IMR-90 (cell line): ENCODE measurements around the gene IL23A. TPM values are rescaled to one million over a fixed set of nuclear protein-coding genes. Genes with fewer than 3 reads are reported as not detected.

ENCODE experiments used
- ATAC-seq: fragments of 200-7000 bp; cut with Tn5 transposase; 2 replicates; pipeline ENCODE4 v1.9.1; 2020; ENCODE audit warnings: low read depth, mild to moderate bottlenecking, moderate library complexity
- BruUV-seq: library from RNA; stranded (reverse); fragments of 400-500 nt; replicated peaks from 2 replicates; lab custom pipeline; 2021; lab: Mats Ljungman, UMichigan
- CTCF ChIA-PET: fragments of 300-600 bp; formaldehyde crosslinking; extraction: SDS; loops from one replicate; lab custom pipeline; 2021; ENCODE audit warnings: antibody characterized with exemption; lab: Yijun Ruan, JAX
- POLR2A ChIA-PET: fragments of 300-600 bp; sonication (Branson Sonifier 250); formaldehyde crosslinking; loops from one replicate; lab custom pipeline; 2022; ENCODE audit warnings: antibody characterized with exemption; ENCODE audit not compliant: unreplicated experiment; lab: Charles Lee
- DNase-seq: peaks from one replicate; pipeline ENCODE4 v3.0.0; 2013
- H2AFZ ChIP-seq: replicated peaks from 2 replicates; pipeline ENCODE3; 2013; ENCODE audit warnings: low read length, mild to moderate bottlenecking; ENCODE audit not compliant: poor library complexity
- H2AK5ac ChIP-seq: 2 replicates; pipeline ENCODE4 v1.6.1; 2013; ENCODE audit warnings: low read depth, low read length, inconsistent platforms
- H2AK9ac ChIP-seq: replicated peaks from 2 replicates; pipeline ENCODE3; 2013; ENCODE audit warnings: mild to moderate bottlenecking, low read depth, low read length, moderate library complexity; ENCODE audit not compliant: poor library complexity
- H2BK120ac ChIP-seq: 2 replicates; pipeline ENCODE4 v1.6.1; 2013; ENCODE audit warnings: low read depth, low read length, inconsistent platforms
- H2BK15ac ChIP-seq: 3 replicates; pipeline ENCODE4 v1.6.1; 2013; ENCODE audit warnings: low read depth, low read length, inconsistent platforms
- H2BK20ac ChIP-seq: 2 replicates; pipeline ENCODE4 v1.6.1; 2013; ENCODE audit warnings: low read depth, mild to moderate bottlenecking, inconsistent platforms, low read length, moderate library complexity
- H2BK5ac ChIP-seq: 2 replicates; pipeline ENCODE4 v1.6.1; 2013; ENCODE audit warnings: mild to moderate bottlenecking, low read depth, low read length, inconsistent platforms; ENCODE audit not compliant: poor library complexity, severe bottlenecking
- H3K14ac ChIP-seq: replicated peaks from 2 replicates; pipeline ENCODE4 v1.6.1; 2013; ENCODE audit warnings: low read depth, low read length, inconsistent platforms
- H3K18ac ChIP-seq: 2 replicates; pipeline ENCODE4 v1.6.1; 2013; ENCODE audit warnings: low read depth, low read length, control low read depth
- H3K23ac ChIP-seq: 2 replicates; pipeline ENCODE4 v1.6.1; 2013; ENCODE audit warnings: low read depth, low read length, inconsistent platforms
- H3K27ac ChIP-seq: 2 replicates; pipeline ENCODE4 v1.5.1; 2013; ENCODE audit warnings: mild to moderate bottlenecking, control low read depth, low read length; ENCODE audit not compliant: insufficient read depth
- H3K27me3 ChIP-seq: 2 replicates; pipeline ENCODE4 v1.6.1; 2013; ENCODE audit warnings: low read length; ENCODE audit not compliant: control insufficient read depth, insufficient read depth
- H3K36me3 ChIP-seq: 2 replicates; pipeline ENCODE4 v1.6.1; 2013; ENCODE audit warnings: low read length, mixed read lengths; ENCODE audit not compliant: control insufficient read depth, insufficient read depth
- H3K4ac ChIP-seq: 2 replicates; pipeline ENCODE4 v1.6.1; 2013; ENCODE audit warnings: low read depth, low read length, inconsistent platforms
- H3K4me1 ChIP-seq: 2 replicates; pipeline ENCODE4 v1.6.1; 2013; ENCODE audit warnings: low read length, mixed read lengths; ENCODE audit not compliant: control insufficient read depth, insufficient read depth
- H3K4me2 ChIP-seq: 2 replicates; pipeline ENCODE4 v1.6.1; 2013; ENCODE audit warnings: low read depth, mild to moderate bottlenecking, control low read depth, low read length, moderate library complexity
- H3K4me3 ChIP-seq: 2 replicates; pipeline ENCODE4 v1.5.1; 2013; ENCODE audit warnings: low read depth, mild to moderate bottlenecking, control low read depth, low read length, moderate library complexity; ENCODE audit not compliant: insufficient read depth
- H3K56ac ChIP-seq: 2 replicates; pipeline ENCODE4 v1.6.1; 2013; ENCODE audit warnings: low read length, inconsistent platforms; ENCODE audit not compliant: insufficient read depth; ENCODE audit errors: extremely low read depth
- H3K79me1 ChIP-seq, 2 experiments: 2 replicates each; pipeline ENCODE4 v1.6.1; 2013; ENCODE audit warnings: low read length in 2 of 2, inconsistent platforms in 1 of 2, low read depth in 1 of 2
- H3K9ac ChIP-seq: 2 replicates; pipeline ENCODE4 v1.6.1; 2013; ENCODE audit warnings: low read depth, low read length, control low read depth
- H3K9me1 ChIP-seq: 2 replicates; pipeline ENCODE4 v1.6.1; 2013; ENCODE audit warnings: low read length, inconsistent platforms; ENCODE audit not compliant: insufficient read depth
- H3K9me3 ChIP-seq: 2 replicates; pipeline ENCODE4 v1.6.1; 2013; ENCODE audit warnings: low read length; ENCODE audit not compliant: control insufficient read depth, insufficient read depth
- H4K20me1 ChIP-seq: 2 replicates; pipeline ENCODE4 v1.6.1; 2013; ENCODE audit warnings: low read length, inconsistent platforms; ENCODE audit not compliant: insufficient read depth
- H4K5ac ChIP-seq: 2 replicates; pipeline ENCODE4 v1.6.1; 2013; ENCODE audit warnings: mild to moderate bottlenecking, low read depth, low read length, control low read depth
- H4K8ac ChIP-seq, 2 experiments: 2 replicates each; pipeline ENCODE4 v1.6.1; 2013; ENCODE audit warnings: low read depth in 2 of 2, low read length in 2 of 2, control low read depth in 1 of 2, inconsistent platforms in 1 of 2
- H4K91ac ChIP-seq: 2 replicates; pipeline ENCODE4 v1.6.1; 2013; ENCODE audit warnings: low read depth, low read length, inconsistent platforms; ENCODE audit not compliant: insufficient read depth
- CEBPB ChIP-seq: IDR thresholded peaks from 2 replicates; pipeline ENCODE4 v1.6.1; 2012; ENCODE audit warnings: low read depth, low read length, improper control_type of control experiment
- FOS ChIP-seq: fragments of 150-350 bp; IDR thresholded peaks from 2 replicates; pipeline ENCODE4 v1.6.1; 2016; ENCODE audit warnings: low read depth, low read length
- MAFK ChIP-seq: IDR thresholded peaks from 2 replicates; pipeline ENCODE4 v1.6.1; 2012; ENCODE audit warnings: low read depth, low read length, improper control_type of control experiment
- NFE2L2 ChIP-seq: fragments of 150-350 bp; IDR thresholded peaks from 2 replicates; pipeline ENCODE4 v1.6.1; 2016; ENCODE audit warnings: low read depth, mild to moderate bottlenecking, low read length
- RCOR1 ChIP-seq: IDR thresholded peaks from 2 replicates; pipeline ENCODE4 v1.6.1; 2012; ENCODE audit warnings: mild to moderate bottlenecking, low read length, improper control_type of control experiment; ENCODE audit not compliant: insufficient replicate concordance
- SMC3 ChIP-seq: fragments of 150-350 bp; IDR thresholded peaks from 2 replicates; pipeline ENCODE4 v1.6.1; 2016; ENCODE audit warnings: low read depth, mild to moderate bottlenecking, antibody characterized with exemption, low read length, moderate library complexity
- WGBS, 2 experiments: methylation state at CpG; one replicate each; pipeline versions ENCODE4 v1.1.5 to v1.1.7; 2013; ENCODE audit warnings: missing lambda C conversion rate in 2 of 2; ENCODE audit not compliant: insufficient read length in 1 of 2; ENCODE audit errors: extremely low coverage in 2 of 2; 5-methylcytosine and 5-hydroxymethylcytosine counted together
- dilution Hi-C: fragments of 300-500 bp; cut with HindIII; formaldehyde crosslinking; loops from one replicate; pipeline ENCODE4 v1.14.3; 2018; ENCODE audit warnings: low sequenced_read_pairs; ENCODE audit not compliant: unreplicated experiment
- in situ Hi-C: fragments of 300-500 bp; cut with MboI; formaldehyde crosslinking; loops from 3 replicates; pipeline ENCODE4 v1.14.3; 2019; ENCODE audit warnings: low sequenced_read_pairs, inconsistent platforms, mixed read lengths
- intact Hi-C: fragments of 100-400 bp; cut with micrococcal nuclease; formaldehyde crosslinking; loops from 2 replicates; pipeline ENCODE4 v1.10.0; 2022
- polyA plus RNA-seq, 3 experiments: library from polyadenylated mRNA; depleted of rRNA; stranded (reverse); fragments of >200 nt; gene quantifications; 2 replicates each; pipeline ENCODE4 v1.2.3, GENCODE V29; 2012; ENCODE audit warnings: low replicate concordance in 1 of 3
- total RNA-seq: library from RNA; depleted of rRNA; stranded (reverse); fragments of >200 nt; gene quantifications from 2 replicates; pipeline ENCODE4 v1.2.3, GENCODE V29; 2012
- TF ChIP-seq, protein P1 (sequence below): conservative IDR thresholded peaks from 2 replicates; pipeline ENCODE4 v1.5.1; 2012; ENCODE audit warnings: mild to moderate bottlenecking, low read depth, low read length, improper control_type of control experiment
- TF ChIP-seq, protein P2 (sequence below): fragments of 150-350 bp; IDR thresholded peaks from 2 replicates; pipeline ENCODE4 v1.6.1; 2017; ENCODE audit warnings: mild to moderate bottlenecking, antibody characterized with exemption, low read length, low read depth

IL23A gene
- total and polyA plus RNA-seq, 2 of the 4 experiments (the other 2 are of a cell fraction): 0.55 TPM; not detected in 1

DNA sequence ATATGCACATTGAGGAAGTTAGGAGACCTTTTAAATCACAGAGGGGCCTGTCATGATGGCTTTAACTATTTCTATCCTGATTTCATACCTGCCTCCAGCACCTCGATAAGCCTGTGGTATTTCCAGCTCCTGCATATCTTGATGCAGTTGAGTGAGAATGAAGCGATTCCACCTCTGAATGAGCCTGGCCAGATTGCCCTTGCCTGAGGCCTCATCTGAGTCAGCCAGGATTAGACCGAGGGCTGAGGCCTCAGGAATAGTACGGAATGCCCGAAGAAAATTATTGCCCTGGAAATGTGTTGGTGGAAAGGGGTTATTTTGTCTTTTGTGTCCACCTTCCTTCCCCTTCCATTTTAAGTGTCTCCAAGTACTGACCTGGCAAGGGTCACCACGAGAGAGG, 14.5 kb upstream of the IL23A start:
- Histone ChIP-seq H2BK15ac (no peak overlapping the region), H2BK20ac (no peak overlapping the region), H3K4me3 (no peak overlapping the region), H3K9ac (no peak overlapping the region), H3K9me3 (no peaks in the 10 kb centered on the region), H2AK9ac (no peak overlapping the region), H2AK5ac (no peak overlapping the region), H3K23ac (no peak overlapping the region), H3K4me1 (no peaks in the 10 kb centered on the region), H3K4ac (no peak overlapping the region), H2AFZ (no peak overlapping the region), H4K20me1 (no peaks in the 10 kb centered on the region), H3K79me1 (no peaks in the 10 kb centered on the region), H3K18ac (no peak overlapping the region), H3K27me3 (no peaks in the 10 kb centered on the region), H2BK5ac (no peak overlapping the region), H3K9me1 (no peaks in the 10 kb centered on the region), H3K56ac (no peak overlapping the region), H3K4me2 (no peak overlapping the region), H2BK120ac (no peak overlapping the region), H4K91ac (no peak overlapping the region), H3K14ac (no peak overlapping the region), H4K8ac (no peak overlapping the region), H3K36me3 (peaks cover 38% of the 10 kb centered on the region), H4K5ac (no peak overlapping the region), H3K27ac (no peak overlapping the region)
- in situ Hi-C loops: no loop called here
- BruUV-seq: no TSS peak
- intact Hi-C loops: no loop called here
- ChIA-PET CTCF (no interaction called here), POLR2A (interaction anchor here (1.2 kb wide), 1 partner anchor 10 kb away, joined by 4 read pairs; the partner anchor contains the start of gene PAN2)
- ATAC-seq (no peak), DNase-seq (no peak)
- dilution Hi-C loops: no loop called here
- WGBS, 2 experiments: 100% methylated on average over 1 of the region's 6 CpGs; no CpG with 5 or more reads in 1 of the 2 experiments
- TF ChIP-seq MAFK (no peak), CEBPB (no peak), NFE2L2 (no peak), FOS (no peak), SMC3 (no peak), RCOR1 (no peak)
- TF ChIP-seq, protein P1, sequence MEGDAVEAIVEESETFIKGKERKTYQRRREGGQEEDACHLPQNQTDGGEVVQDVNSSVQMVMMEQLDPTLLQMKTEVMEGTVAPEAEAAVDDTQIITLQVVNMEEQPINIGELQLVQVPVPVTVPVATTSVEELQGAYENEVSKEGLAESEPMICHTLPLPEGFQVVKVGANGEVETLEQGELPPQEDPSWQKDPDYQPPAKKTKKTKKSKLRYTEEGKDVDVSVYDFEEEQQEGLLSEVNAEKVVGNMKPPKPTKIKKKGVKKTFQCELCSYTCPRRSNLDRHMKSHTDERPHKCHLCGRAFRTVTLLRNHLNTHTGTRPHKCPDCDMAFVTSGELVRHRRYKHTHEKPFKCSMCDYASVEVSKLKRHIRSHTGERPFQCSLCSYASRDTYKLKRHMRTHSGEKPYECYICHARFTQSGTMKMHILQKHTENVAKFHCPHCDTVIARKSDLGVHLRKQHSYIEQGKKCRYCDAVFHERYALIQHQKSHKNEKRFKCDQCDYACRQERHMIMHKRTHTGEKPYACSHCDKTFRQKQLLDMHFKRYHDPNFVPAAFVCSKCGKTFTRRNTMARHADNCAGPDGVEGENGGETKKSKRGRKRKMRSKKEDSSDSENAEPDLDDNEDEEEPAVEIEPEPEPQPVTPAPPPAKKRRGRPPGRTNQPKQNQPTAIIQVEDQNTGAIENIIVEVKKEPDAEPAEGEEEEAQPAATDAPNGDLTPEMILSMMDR: no peak
- TF ChIP-seq, protein P2, sequence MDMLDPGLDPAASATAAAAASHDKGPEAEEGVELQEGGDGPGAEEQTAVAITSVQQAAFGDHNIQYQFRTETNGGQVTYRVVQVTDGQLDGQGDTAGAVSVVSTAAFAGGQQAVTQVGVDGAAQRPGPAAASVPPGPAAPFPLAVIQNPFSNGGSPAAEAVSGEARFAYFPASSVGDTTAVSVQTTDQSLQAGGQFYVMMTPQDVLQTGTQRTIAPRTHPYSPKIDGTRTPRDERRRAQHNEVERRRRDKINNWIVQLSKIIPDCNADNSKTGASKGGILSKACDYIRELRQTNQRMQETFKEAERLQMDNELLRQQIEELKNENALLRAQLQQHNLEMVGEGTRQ: no peak
